Chondrocyte (in vitro differentiated cells): ENCODE data around the gene ZNF91. TPM values are rescaled to one million over a fixed set of nuclear protein-coding genes. Genes with fewer than 3 reads are reported as not detected.
"Not testable (repeated sequence)": the region's sequence is repeated elsewhere in the genome, so short reads cannot be mapped to it uniquely, and the experiment has no call there.

Experiments used
- DNase-seq: peaks from one replicate; pipeline ENCODE4 v3.0.0; 2021; ENCODE audit warnings: mixed read lengths, low spot score
- H3K27ac Mint-ChIP-seq: one replicate; pipeline ENCODE4 v1.8.0; 2021; ENCODE audit warnings: mild to moderate bottlenecking, moderate library complexity, mixed read lengths; ENCODE audit not compliant: unreplicated experiment
- H3K27me3 Mint-ChIP-seq: 2 replicates; pipeline ENCODE4 v1.8.0; 2021; ENCODE audit warnings: low read depth, mixed read lengths
- H3K36me3 Mint-ChIP-seq: 2 replicates; pipeline ENCODE4 v1.8.0; 2021; ENCODE audit warnings: low read depth, mixed read lengths
- H3K4me1 Mint-ChIP-seq: 2 replicates; pipeline ENCODE4 v1.8.0; 2021; ENCODE audit warnings: low read depth, mild to moderate bottlenecking, mixed read lengths
- H3K4me3 Mint-ChIP-seq: one replicate; pipeline ENCODE4 v1.8.0; 2021; ENCODE audit warnings: mild to moderate bottlenecking, moderate library complexity, mixed read lengths; ENCODE audit not compliant: unreplicated experiment
- H3K9me3 Mint-ChIP-seq: 2 replicates; pipeline ENCODE4 v1.8.0; 2021; ENCODE audit warnings: low read depth, mixed read lengths
- CTCF ChIP-seq: fragments of 200-600 bp; sonication (generic); IDR thresholded peaks from 2 replicates; pipeline ENCODE4 v1.5.0; 2021; ENCODE audit warnings: antibody characterized with exemption, mild to moderate bottlenecking, moderate library complexity
- total RNA-seq: library from RNA; stranded (reverse); gene quantifications from 3 replicates; pipeline ENCODE4 v1.2.1, GENCODE V29; 2021

The ZNF91 gene
- total RNA-seq, 1 donor from 2014 or later: 18.1 TPM

DNA sequence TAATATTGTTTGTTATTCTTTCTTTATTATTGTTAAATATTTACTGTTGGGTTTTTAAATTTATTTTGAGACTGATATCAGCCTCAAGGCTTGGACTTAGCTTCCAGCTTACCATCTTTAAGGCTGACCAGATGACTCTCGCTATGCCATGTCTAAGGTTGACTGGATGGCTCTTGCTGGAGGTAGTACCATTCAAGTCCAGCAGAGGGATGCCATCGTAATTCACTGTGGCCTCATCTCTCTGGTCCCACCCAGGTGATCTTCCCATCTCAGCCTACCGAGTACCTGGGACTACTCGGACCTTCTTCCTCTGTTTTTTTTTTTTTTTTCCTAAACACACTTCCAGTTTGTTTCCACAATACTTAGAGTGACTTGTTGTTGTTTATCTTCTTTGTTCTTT is 41.7 kb upstream of the ZNF91 start:
- H3K27ac Mint-ChIP-seq: no peak overlapping the region
- H3K4me1 Mint-ChIP-seq: no peaks in the 10 kb centered on the region
- peaks cover 5% of the 10 kb centered on the region for H3K36me3 Mint-ChIP-seq
- peaks cover 66% of the 10 kb centered on the region for H3K9me3 Mint-ChIP-seq
- no peak for DNase-seq
- H3K4me3 Mint-ChIP-seq: no peak overlapping the region
- no peak for TF ChIP-seq CTCF
- no peaks in the 10 kb centered on the region for H3K27me3 Mint-ChIP-seq

DNA sequence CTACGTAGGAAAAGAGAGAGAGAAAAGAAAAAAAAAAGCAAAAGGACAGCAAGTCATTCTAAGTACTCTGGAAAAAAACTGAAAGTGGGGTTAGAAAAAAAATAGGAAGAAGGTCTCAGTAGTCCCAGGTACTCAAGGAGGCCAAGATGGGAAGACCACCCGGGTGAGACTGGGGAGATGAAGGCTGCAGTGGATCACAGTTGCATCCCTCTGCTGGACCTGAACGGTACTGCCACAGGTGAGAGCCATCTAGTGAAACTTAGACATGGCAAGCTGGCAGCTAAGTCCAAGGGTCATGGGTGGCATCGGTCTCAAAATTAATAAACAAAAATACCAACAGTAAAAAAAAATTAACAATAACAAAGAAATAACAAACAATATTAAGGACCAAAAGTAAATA is 41.0 kb upstream of the ZNF91 start:
- TF ChIP-seq CTCF: peak; percentile 32
- Mint-ChIP-seq H3K4me1 (no peaks in the 10 kb centered on the region), H3K9me3 (peaks cover 62% of the 10 kb centered on the region), H3K36me3 (peaks cover 5% of the 10 kb centered on the region), H3K27ac (no peak overlapping the region), H3K27me3 (no peaks in the 10 kb centered on the region), H3K4me3 (no peak overlapping the region)
- no peak for DNase-seq

DNA sequence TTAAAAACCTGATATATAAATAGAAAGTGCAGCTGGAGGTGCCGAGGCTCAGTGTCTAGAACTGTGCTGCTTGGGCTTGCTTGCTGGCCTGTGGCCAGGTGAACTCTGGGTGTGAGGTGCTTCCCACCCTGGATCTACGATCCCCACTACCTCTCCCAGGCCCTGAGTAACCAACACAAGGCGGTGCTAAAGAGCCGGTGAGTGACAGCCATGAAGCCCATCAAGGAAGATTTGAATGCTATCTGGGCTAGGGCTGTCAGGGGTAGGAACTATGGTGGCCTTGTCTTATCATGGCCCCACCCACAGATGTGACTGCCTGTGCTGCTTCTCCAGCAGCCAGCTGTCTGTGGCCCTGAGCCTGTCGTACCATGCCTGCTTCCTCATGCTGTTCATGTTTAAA is 25.6 kb upstream of the ZNF91 start:
- no peak for TF ChIP-seq CTCF
- no peak overlapping the region for H3K4me3 Mint-ChIP-seq
- no peak for DNase-seq
- peaks cover 3% of the 10 kb centered on the region for H3K4me1 Mint-ChIP-seq
- H3K36me3 Mint-ChIP-seq: peaks cover 1% of the 10 kb centered on the region
- no peaks in the 10 kb centered on the region for H3K27me3 Mint-ChIP-seq
- H3K27ac Mint-ChIP-seq: no peak overlapping the region
- H3K9me3 Mint-ChIP-seq: no peaks in the 10 kb centered on the region

- not testable (repeated sequence) for H3K9me3 Mint-ChIP-seq, DNase-seq, H3K27ac Mint-ChIP-seq, H3K27me3 Mint-ChIP-seq, H3K36me3 Mint-ChIP-seq, H3K4me3 Mint-ChIP-seq
- H3K4me1 Mint-ChIP-seq: peaks cover 11% of the 10 kb centered on the region
Observed at GRCh38 chr19:23419261-23419660, 24.0 kb upstream of the ZNF91 start.

GRCh38 chr19:23415561-23416191 is 20.4 kb upstream of the ZNF91 start:
- no peak for DNase-seq
- Mint-ChIP-seq H3K27me3 (no peaks in the 10 kb centered on the region), H3K27ac (no peak overlapping the region), H3K9me3 (no peaks in the 10 kb centered on the region), H3K4me3 (peak overlapping the region; percentile 75), H3K4me1 (peaks cover 11% of the 10 kb centered on the region), H3K36me3 (peaks cover 1% of the 10 kb centered on the region)
- no peak for TF ChIP-seq CTCF

DNA sequence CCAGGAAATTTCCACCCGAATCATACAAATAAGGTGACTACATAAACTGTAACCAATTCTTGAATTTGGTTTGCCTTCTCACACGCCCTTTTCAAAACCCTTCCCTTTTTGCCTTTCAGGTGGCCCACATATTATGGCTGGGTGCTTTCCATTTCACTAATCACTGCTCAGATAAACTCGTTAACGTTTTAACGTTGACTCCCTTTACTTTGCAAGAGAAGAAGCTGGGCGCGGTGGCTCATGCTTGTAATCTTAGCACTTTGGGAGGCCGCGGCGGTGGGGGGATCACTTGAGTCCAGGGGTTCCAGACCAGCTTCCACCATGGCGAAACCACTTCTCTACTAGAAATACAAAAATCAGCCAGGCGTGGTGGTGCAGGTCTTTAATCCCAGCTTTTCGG is 19.8 kb upstream of the ZNF91 start:
- H3K27me3 Mint-ChIP-seq: no peaks in the 10 kb centered on the region

More for the DNA sequence above, 19.8 kb upstream of the ZNF91 start:
- Mint-ChIP-seq H3K4me3 (peak overlapping the region; percentile 75), H3K9me3 (no peaks in the 10 kb centered on the region), H3K4me1 (peaks cover 11% of the 10 kb centered on the region), H3K36me3 (no peaks in the 10 kb centered on the region), H3K27ac (no peak overlapping the region)
- DNase-seq: no peak
- no peak for TF ChIP-seq CTCF
